OCI-LY7 (cell line): Measurements from ENCODE around the gene AOX1.

Experiments
- EZH2phosphoT487 ChIP-seq: fragments of 200-600 bp; sonication (generic); IDR thresholded peaks from 2 replicates; pipeline ENCODE4 v1.6.1; 2018; ENCODE audit warnings: low read depth, borderline replicate concordance, mild to moderate bottlenecking, mixed run types, antibody characterized with exemption, low read length, moderate library complexity, mixed read lengths
- TF ChIP-seq, protein P1 (sequence below): fragments of 200-600 bp; sonication (generic); conservative IDR thresholded peaks from 2 replicates; pipeline ENCODE4 v1.5.1; 2014; ENCODE audit warnings: mild to moderate bottlenecking, antibody characterized with exemption, low read length, moderate library complexity, mixed read lengths

DNA sequence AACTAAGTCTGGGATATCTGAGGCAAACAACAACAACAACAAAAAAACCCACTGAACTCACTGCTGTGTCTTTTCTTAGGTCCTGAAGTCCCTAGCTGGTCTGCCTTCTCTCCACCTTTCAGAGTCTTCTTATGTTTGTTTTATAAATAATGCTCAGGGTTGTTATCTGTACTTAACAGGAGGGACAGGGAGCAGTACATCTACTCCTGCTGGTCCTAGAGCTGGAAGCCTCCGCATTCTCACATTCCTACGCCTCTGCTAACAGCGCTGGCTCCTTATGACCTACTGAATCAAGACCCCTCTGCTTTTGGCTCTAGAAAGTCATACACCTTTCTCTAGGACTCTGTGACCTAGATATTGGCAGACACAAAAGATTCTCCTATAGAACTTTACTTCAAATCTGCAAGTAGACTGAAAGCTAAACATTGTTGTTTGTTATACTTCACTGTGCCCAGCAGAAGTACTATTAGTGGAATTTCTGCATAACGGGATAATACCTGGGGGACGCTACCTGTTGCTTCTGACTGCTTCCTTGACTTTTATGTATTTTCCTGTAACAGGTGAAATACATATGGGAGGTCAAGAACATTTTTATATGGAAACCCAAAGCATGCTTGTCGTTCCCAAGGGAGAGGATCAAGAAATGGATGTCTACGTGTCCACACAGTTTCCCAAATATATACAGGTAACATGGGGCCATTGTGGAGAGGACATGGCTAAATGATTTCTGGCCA is 48.6 kb downstream of the AOX1 start:
- TF ChIP-seq, protein P1, sequence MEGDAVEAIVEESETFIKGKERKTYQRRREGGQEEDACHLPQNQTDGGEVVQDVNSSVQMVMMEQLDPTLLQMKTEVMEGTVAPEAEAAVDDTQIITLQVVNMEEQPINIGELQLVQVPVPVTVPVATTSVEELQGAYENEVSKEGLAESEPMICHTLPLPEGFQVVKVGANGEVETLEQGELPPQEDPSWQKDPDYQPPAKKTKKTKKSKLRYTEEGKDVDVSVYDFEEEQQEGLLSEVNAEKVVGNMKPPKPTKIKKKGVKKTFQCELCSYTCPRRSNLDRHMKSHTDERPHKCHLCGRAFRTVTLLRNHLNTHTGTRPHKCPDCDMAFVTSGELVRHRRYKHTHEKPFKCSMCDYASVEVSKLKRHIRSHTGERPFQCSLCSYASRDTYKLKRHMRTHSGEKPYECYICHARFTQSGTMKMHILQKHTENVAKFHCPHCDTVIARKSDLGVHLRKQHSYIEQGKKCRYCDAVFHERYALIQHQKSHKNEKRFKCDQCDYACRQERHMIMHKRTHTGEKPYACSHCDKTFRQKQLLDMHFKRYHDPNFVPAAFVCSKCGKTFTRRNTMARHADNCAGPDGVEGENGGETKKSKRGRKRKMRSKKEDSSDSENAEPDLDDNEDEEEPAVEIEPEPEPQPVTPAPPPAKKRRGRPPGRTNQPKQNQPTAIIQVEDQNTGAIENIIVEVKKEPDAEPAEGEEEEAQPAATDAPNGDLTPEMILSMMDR, result no peak
- no peak for TF ChIP-seq EZH2phosphoT487
